Choroid plexus epithelial cell (primary cell): ENCODE data around the gene ETV6.

Experiments
- DNase-seq: peaks from one replicate; pipeline ENCODE4 v3.0.0-alpha.2; 2010; ENCODE audit warnings: low read depth
- H3K4me3 ChIP-seq: 2 replicates; pipeline ENCODE4 v1.5.1; 2011; ENCODE audit warnings: low read depth, mild to moderate bottlenecking, control low read depth, low read length, moderate library complexity
- TF ChIP-seq, protein P1 (sequence below): conservative IDR thresholded peaks from 2 replicates; pipeline ENCODE4 v1.5.1; 2011; ENCODE audit warnings: low read depth, mild to moderate bottlenecking, control low read depth, inconsistent platforms, low read length, moderate library complexity

Gene ETV6

DNA sequence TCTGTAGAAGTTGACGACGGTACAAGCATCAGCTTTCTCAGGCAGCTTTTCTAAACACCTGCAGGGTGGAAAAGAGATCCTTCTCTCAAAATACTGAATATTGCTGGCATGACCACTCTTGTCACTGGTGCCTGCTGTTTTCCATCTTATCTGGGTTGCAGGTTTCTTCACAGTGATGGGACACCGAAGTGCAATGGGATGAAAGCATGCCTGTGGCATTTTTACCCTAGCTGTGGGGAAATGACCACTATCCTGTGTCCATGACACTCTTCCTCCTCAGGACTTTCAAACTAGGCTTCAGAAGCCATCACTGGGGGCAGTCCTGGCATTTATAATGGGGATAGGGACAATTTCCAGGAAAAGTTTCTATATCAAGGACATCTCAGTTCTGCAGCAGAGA lies 98.5 kb downstream of the ETV6 start:
- TF ChIP-seq, protein P1, sequence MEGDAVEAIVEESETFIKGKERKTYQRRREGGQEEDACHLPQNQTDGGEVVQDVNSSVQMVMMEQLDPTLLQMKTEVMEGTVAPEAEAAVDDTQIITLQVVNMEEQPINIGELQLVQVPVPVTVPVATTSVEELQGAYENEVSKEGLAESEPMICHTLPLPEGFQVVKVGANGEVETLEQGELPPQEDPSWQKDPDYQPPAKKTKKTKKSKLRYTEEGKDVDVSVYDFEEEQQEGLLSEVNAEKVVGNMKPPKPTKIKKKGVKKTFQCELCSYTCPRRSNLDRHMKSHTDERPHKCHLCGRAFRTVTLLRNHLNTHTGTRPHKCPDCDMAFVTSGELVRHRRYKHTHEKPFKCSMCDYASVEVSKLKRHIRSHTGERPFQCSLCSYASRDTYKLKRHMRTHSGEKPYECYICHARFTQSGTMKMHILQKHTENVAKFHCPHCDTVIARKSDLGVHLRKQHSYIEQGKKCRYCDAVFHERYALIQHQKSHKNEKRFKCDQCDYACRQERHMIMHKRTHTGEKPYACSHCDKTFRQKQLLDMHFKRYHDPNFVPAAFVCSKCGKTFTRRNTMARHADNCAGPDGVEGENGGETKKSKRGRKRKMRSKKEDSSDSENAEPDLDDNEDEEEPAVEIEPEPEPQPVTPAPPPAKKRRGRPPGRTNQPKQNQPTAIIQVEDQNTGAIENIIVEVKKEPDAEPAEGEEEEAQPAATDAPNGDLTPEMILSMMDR, result no peak
- DNase-seq, result no peak
- H3K4me3 ChIP-seq, result no peak overlapping the region

DNA sequence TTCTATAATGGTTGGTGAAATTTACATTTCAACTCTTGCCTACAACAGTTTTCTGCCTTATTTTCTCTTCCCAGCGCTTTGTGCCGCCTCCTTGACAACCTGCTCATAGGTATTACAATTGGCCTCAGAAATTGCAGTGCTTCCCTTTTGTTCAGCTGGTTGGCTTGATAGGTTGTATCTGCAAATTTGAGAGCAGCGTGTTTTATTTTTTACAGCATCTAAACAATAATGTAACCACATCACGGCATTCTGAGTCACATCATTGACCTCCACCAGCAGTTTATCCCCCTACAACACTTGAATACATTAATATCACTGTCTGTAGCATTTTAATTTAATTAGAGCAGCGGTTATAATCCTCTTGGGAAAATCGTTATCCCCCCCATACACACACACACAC lies 99.4 kb downstream of the ETV6 start:
- DNase-seq, result no peak

DNA sequence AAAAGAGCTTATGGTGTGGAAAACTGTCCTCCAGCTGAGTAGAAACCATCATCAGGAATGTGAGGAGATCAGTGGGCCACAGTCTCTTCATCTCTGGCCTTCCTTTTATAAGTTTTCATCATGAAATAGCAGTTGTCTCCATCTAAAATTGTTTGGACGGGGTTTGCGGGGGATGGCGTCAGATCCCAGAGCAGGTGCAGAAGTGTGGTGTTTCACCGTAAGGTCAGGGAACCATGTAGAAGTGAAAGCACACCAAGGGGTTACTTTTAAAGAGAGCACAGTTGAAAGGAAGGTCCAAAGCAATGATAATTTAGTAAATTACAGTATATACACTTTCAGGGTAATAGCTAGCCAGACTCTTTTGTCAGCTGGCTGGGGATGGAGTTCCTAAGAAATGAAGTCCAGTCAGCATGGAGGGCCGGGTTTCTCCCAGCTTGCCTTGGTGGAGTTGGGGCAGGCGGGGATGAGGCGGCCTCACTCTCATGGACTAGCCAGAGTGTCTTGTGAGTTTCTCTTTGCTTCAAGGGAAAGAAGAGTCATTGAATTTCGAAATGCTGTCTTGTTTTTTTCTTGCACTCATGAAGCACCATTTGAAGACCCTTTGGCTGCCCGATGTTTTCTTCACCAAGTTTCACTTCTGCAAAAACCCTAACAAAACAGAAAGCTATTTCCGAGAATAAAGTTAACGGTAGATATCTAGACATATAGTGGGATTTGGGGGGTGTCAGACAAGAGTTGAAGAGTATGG lies 100.6 kb downstream of the ETV6 start:
- H3K4me3 ChIP-seq, result no peak overlapping the region
- DNase-seq, result no peak
- TF ChIP-seq, protein P1, result no peak

More for the DNA sequence above, 99.4 kb downstream of the ETV6 start:
- TF ChIP-seq, protein P1, result no peak
- no peak overlapping the region for H3K4me3 ChIP-seq

DNA sequence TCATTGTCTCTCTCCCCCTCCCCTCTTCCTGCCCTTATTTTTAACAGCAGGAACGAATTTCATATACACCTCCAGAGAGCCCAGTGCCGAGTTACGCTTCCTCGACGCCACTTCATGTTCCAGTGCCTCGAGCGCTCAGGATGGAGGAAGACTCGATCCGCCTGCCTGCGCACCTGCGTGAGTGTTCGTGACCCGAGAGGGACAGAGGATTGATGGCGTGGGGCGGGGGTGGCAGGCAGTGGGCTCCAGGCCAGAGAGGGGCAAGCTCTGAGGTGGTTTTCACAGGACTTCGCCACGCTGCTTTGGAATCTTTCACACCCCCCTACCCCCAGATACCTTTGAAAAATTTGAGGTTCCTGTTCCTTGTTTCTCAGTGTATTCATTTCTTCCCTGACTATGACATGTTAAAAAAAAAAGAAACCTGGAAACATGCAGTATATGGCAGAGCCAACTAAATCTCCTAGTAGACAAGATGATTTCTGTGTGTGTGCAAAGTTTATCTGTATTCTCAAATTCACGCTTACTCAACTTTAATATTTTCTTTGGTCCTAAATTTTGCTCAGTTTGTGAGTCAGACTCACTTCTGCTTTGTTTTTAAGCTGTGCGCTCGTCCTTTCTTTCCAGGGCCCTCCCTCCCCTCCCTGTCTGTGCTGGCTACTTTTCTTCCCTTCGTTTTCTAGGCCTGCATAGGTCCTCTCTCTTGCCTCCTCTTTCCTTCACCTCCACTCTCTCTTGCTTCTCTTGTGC lies 103.1 kb downstream of the ETV6 start:
- H3K4me3 ChIP-seq, result no peak overlapping the region
- no peak for DNase-seq
- TF ChIP-seq, protein P1, result no peak

DNA sequence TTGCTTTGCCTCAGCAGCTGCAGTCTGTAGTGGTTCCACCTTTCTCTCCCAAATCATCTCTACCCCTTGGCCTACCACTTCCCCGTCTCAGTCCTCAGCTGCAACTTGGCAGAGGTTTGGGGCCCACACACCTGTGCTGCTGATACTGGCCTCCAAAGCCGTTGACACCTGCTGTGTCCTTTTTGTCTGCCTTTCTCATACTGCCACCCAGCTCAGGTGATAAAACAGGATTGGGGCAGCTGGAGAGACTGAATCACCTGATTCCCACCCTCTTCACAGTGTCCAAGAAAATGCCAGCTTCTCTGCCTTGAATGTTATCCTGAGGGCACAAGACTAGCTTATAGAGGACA lies 103.7 kb downstream of the ETV6 start:
- H3K4me3 ChIP-seq, result no peak overlapping the region
- TF ChIP-seq, protein P1, result no peak
- DNase-seq, result no peak

DNA sequence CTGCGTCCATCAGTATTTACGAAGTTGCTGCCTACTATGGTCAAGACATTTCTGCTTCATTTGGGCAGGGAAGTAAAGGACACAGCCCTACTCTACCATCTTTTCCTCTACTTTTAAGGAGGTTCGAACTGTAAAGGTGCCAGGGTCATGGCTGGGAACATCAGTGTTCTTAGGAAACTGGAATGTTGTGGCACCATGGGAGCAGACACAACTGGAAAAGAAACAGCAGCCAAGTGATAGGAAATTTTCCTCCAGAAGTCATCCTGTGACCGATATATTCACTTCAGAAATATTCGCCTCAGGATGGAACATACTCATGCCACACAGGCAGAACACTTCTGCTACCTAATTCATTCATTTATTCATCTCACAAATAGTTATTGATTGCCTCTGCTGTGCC lies 104.4 kb downstream of the ETV6 start:
- no peak for DNase-seq
- no peak overlapping the region for H3K4me3 ChIP-seq
- TF ChIP-seq, protein P1, result no peak

DNA sequence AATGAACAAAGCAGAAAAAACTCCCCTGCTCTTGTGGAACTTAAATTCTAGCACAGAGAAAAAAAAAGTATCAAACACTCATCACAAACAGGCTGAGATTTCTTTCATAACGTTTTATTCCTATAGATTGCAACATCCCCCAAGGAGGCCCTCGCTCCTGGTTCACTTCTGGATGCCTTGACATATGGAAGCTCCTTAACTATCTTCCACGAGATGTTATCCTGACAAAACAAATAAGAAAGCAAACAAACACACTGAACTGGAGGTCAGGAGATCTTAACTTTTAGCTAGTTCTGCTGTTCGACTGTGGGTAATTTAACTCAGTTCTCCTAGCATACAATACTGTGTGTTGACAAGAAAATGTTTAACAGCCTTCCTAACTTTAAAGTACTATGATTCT lies 104.8 kb downstream of the ETV6 start:
- DNase-seq, result no peak
- TF ChIP-seq, protein P1, result no peak
- H3K4me3 ChIP-seq, result no peak overlapping the region
